Hepatocyte (in vitro differentiated cells): ENCODE results near the gene KMT2B. TPM values are rescaled to one million over a fixed set of nuclear protein-coding genes. Genes with fewer than 3 reads are reported as not detected.

Experiments
- DNase-seq: peaks from one replicate; pipeline ENCODE4 v3.0.0-alpha.2; 2016; ENCODE audit warnings: low spot score
- H2AFZ ChIP-seq: fragments of 200-600 bp; sonication (generic); 2 replicates; pipeline ENCODE4 v1.6.0; 2016; ENCODE audit warnings: antibody characterized with exemption, mild to moderate bottlenecking
- H3K27ac ChIP-seq: fragments of 200-600 bp; sonication (generic); 2 replicates; pipeline ENCODE4 v1.5.1; 2016; ENCODE audit warnings: mild to moderate bottlenecking
- H3K27me3 ChIP-seq: fragments of 200-600 bp; sonication (generic); 2 replicates; pipeline ENCODE4 v1.6.1; 2016
- H3K36me3 ChIP-seq: fragments of 200-600 bp; sonication (generic); replicated peaks from 2 replicates; pipeline ENCODE4 v1.5.1; 2016; ENCODE audit warnings: low read depth; ENCODE audit not compliant: insufficient read depth
- H3K4me1 ChIP-seq: fragments of 200-600 bp; sonication (generic); 2 replicates; pipeline ENCODE4 v1.5.1; 2016; ENCODE audit warnings: mild to moderate bottlenecking, moderate library complexity; ENCODE audit not compliant: insufficient read depth
- H3K4me2 ChIP-seq: fragments of 200-600 bp; sonication (generic); 2 replicates; pipeline ENCODE4 v1.6.0; 2016
- H3K4me3 ChIP-seq: fragments of 200-600 bp; sonication (generic); 2 replicates; pipeline ENCODE4 v1.5.1; 2016; ENCODE audit warnings: mild to moderate bottlenecking
- H3K79me2 ChIP-seq: fragments of 200-600 bp; sonication (generic); 2 replicates; pipeline ENCODE4 v1.6.0; 2017; ENCODE audit warnings: mild to moderate bottlenecking
- H3K9me2 ChIP-seq: fragments of 200-600 bp; sonication (generic); replicated peaks from 2 replicates; pipeline ENCODE4 v1.6.0; 2017; ENCODE audit warnings: mild to moderate bottlenecking; ENCODE audit not compliant: insufficient read depth
- H3K9me3 ChIP-seq: fragments of 200-600 bp; sonication (generic); 2 replicates; pipeline ENCODE4 v1.5.1; 2016; ENCODE audit warnings: low read depth, mild to moderate bottlenecking
- H4K20me1 ChIP-seq: fragments of 200-600 bp; sonication (generic); 2 replicates; pipeline ENCODE4 v1.6.0; 2016; ENCODE audit warnings: mild to moderate bottlenecking; ENCODE audit not compliant: insufficient read depth, poor library complexity, severe bottlenecking
- EZH2 ChIP-seq: fragments of 200-600 bp; sonication (generic); IDR thresholded peaks from 2 replicates; pipeline ENCODE4 v1.6.1; 2016; ENCODE audit warnings: antibody characterized with exemption, mild to moderate bottlenecking, borderline replicate concordance
- EZH2phosphoT487 ChIP-seq: fragments of 200-600 bp; sonication (generic); IDR thresholded peaks from one replicate; pipeline ENCODE4 v1.6.1; 2018; ENCODE audit warnings: antibody characterized with exemption, mild to moderate bottlenecking, low read depth, moderate library complexity; ENCODE audit not compliant: unreplicated experiment, severe bottlenecking
- WGBS: methylation state at CpG from one replicate; pipeline ENCODE4 v1.1.6; 2016; ENCODE audit warnings: low lambda C conversion rate; ENCODE audit errors: missing lambda C conversion rate; 5-methylcytosine and 5-hydroxymethylcytosine counted together
- polyA plus RNA-seq: library from polyadenylated mRNA; unstranded; fragments of >200 nt; fragmentation: Nextera tagmentation; extraction: Ambion mirVana; gene quantifications from 2 replicates; pipeline ENCODE4 v1.2.1, GENCODE V29; 2016
- total RNA-seq: library from RNA; depleted of rRNA; stranded (reverse); fragments of >200 nt; gene quantifications from 2 replicates; pipeline ENCODE4 v1.2.3, GENCODE V29; 2014
- TF ChIP-seq, protein P1 (sequence below): fragments of 200-600 bp; sonication (generic); IDR thresholded peaks from 2 replicates; pipeline ENCODE4 v1.5.1; 2016; ENCODE audit warnings: antibody characterized with exemption, mild to moderate bottlenecking; ENCODE audit not compliant: poor library complexity

KMT2B gene
- total and polyA plus RNA-seq, 2 experiments from 2014 or later: 9.3 to 12.8 TPM

DNA sequence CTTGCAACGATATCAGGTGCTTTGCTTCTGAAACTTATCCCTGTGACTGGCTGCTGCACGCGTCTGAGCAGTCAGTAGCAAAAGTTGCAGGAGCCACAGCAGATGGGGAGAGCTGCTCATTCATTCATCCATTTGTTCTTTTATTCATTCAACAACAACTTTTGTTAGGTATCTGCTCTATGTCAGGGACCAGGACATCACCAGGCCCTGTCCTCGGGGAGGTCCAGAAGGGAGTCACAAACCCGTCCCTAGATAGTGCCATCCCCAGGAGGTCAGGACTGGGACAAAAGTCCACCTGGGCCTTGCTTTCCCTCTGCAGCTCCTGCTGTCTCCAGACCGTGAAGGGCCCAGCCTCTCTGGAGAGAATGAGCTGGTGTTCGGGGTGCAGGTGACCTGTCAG lies 60.2 kb downstream of the KMT2B start:
- no peaks in the 10 kb centered on the region for H3K9me3 ChIP-seq
- H3K36me3 ChIP-seq: no peaks in the 10 kb centered on the region
- WGBS: 89% methylated on average over 7 of the region's 7 CpGs
- H3K4me1 ChIP-seq: peaks cover 10% of the 10 kb centered on the region
- H3K79me2 ChIP-seq: peaks cover 4% of the 10 kb centered on the region
- H3K9me2 ChIP-seq: no peaks in the 10 kb centered on the region
- no peaks in the 10 kb centered on the region for H4K20me1 ChIP-seq
- H3K4me3 ChIP-seq: no peak overlapping the region
- no peak overlapping the region for H3K27ac ChIP-seq
- no peaks in the 10 kb centered on the region for H3K27me3 ChIP-seq
- TF ChIP-seq EZH2phosphoT487: no peak
- TF ChIP-seq EZH2: no peak
- TF ChIP-seq, protein P1, sequence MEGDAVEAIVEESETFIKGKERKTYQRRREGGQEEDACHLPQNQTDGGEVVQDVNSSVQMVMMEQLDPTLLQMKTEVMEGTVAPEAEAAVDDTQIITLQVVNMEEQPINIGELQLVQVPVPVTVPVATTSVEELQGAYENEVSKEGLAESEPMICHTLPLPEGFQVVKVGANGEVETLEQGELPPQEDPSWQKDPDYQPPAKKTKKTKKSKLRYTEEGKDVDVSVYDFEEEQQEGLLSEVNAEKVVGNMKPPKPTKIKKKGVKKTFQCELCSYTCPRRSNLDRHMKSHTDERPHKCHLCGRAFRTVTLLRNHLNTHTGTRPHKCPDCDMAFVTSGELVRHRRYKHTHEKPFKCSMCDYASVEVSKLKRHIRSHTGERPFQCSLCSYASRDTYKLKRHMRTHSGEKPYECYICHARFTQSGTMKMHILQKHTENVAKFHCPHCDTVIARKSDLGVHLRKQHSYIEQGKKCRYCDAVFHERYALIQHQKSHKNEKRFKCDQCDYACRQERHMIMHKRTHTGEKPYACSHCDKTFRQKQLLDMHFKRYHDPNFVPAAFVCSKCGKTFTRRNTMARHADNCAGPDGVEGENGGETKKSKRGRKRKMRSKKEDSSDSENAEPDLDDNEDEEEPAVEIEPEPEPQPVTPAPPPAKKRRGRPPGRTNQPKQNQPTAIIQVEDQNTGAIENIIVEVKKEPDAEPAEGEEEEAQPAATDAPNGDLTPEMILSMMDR: no peak
- no peak overlapping the region for H2AFZ ChIP-seq
- no peak overlapping the region for H3K4me2 ChIP-seq
- DNase-seq: no peak

DNA sequence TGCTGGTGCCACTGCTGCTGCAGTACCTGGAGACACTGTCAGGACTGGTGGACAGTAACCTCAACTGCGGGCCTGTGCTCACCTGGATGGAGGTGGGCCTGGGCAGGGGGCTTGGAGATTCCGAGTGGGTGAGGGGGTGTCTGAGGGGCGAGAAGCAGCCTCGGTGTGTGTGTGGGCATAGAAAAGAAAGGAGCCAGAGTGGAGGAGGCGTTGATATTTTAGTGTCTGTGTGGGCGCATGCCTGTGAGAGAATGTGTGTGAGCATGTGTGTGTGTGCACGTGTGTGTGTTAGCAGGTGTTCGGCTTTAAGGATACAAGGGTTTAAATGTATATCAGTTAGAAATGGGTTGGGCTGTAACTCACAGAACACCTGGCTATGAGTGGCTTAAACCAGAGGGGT lies 61.2 kb downstream of the KMT2B start:
- H3K27me3 ChIP-seq: no peaks in the 10 kb centered on the region
- no peak overlapping the region for H2AFZ ChIP-seq
- no peaks in the 10 kb centered on the region for H3K9me3 ChIP-seq
- no peak overlapping the region for H3K27ac ChIP-seq
- WGBS: 95% methylated on average over 8 of the region's 8 CpGs
- H3K9me2 ChIP-seq: no peaks in the 10 kb centered on the region
- H4K20me1 ChIP-seq: no peaks in the 10 kb centered on the region
- H3K4me3 ChIP-seq: no peak overlapping the region
- no peak for DNase-seq
- TF ChIP-seq, protein P1: no peak
- TF ChIP-seq EZH2phosphoT487 (no peak), EZH2 (no peak)
- peaks cover 10% of the 10 kb centered on the region for H3K4me1 ChIP-seq
- no peak overlapping the region for H3K4me2 ChIP-seq
- peaks cover 4% of the 10 kb centered on the region for H3K79me2 ChIP-seq
- no peaks in the 10 kb centered on the region for H3K36me3 ChIP-seq

DNA sequence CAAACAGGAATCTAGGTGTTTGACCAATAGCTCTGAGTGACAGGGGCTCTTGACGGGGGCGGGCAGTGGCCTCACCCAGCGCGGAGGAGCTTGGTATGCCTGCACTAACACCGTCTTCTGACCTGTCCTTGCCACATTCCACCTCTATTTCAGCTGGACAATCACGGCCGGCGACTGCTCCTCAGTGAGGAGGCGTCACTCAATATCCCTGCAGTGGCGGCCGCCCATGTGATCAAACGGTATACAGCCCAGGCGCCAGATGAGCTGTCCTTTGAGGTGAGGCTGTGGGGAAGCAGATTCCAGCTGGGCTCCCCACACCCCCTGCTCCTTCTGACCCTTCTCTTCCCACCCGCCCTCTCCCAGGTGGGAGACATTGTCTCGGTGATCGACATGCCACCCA lies 62.3 kb downstream of the KMT2B start:
- 95% methylated on average over 16 of the region's 16 CpGs for WGBS
- peaks cover 4% of the 10 kb centered on the region for H3K79me2 ChIP-seq
- H3K27me3 ChIP-seq: no peaks in the 10 kb centered on the region
- no peaks in the 10 kb centered on the region for H3K9me2 ChIP-seq
- no peak overlapping the region for H3K4me3 ChIP-seq
- no peak for DNase-seq
- no peak overlapping the region for H3K27ac ChIP-seq
- H3K36me3 ChIP-seq: no peaks in the 10 kb centered on the region
- no peaks in the 10 kb centered on the region for H4K20me1 ChIP-seq
- H2AFZ ChIP-seq: no peak overlapping the region
- TF ChIP-seq EZH2 (no peak), EZH2phosphoT487 (no peak)
- TF ChIP-seq, protein P1: no peak
- H3K4me1 ChIP-seq: peaks cover 10% of the 10 kb centered on the region
- no peak overlapping the region for H3K4me2 ChIP-seq
- no peaks in the 10 kb centered on the region for H3K9me3 ChIP-seq

DNA sequence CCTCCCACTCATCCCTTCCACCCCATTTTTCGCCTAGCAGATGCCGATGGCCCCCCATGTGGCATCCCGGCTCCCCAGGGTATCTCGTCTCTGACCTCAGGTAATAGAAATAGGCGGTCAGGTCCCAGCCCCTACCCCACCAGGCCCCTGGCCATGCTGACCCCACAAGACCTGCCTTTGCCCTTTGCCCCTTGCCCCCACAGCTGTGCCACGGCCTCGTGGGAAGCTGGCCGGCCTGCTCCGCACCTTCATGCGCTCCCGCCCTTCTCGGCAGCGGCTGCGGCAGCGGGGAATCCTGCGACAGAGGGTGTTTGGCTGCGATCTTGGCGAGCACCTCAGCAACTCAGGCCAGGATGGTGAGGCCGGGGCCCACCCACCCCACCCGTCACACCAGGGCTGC lies 62.9 kb downstream of the KMT2B start:
- Histone ChIP-seq H3K4me2 (no peak overlapping the region), H3K9me2 (no peaks in the 10 kb centered on the region), H3K9me3 (no peaks in the 10 kb centered on the region), H3K36me3 (no peaks in the 10 kb centered on the region), H2AFZ (no peak overlapping the region), H3K4me3 (no peak overlapping the region), H3K79me2 (peaks cover 4% of the 10 kb centered on the region), H3K4me1 (peaks cover 10% of the 10 kb centered on the region), H4K20me1 (no peaks in the 10 kb centered on the region), H3K27ac (no peak overlapping the region), H3K27me3 (no peaks in the 10 kb centered on the region)
- TF ChIP-seq EZH2 (no peak), EZH2phosphoT487 (no peak)
- TF ChIP-seq, protein P1: no peak
- DNase-seq: no peak
- 93% methylated on average over 20 of the region's 20 CpGs for WGBS
